Tongue (tissue), 2 donors: ENCODE results near the gene PDE4A. TPM values are rescaled to one million over a fixed set of nuclear protein-coding genes. Genes with fewer than 3 reads are reported as not detected.
"Not testable (repeated sequence)": the region's sequence is repeated elsewhere in the genome, so short reads cannot be mapped to it uniquely, and the experiment has no call there.

ENCODE experiments used
- DNase-seq: peaks from one replicate; pipeline ENCODE4 v3.0.0-alpha.2; 2015
- total RNA-seq: library from RNA; depleted of rRNA; stranded (reverse); fragments of >200 nt; gene quantifications from one replicate; pipeline ENCODE4 v1.2.3, GENCODE V29; 2014

The PDE4A gene
- total RNA-seq, 1 donor from 2014 or later = 4.7 TPM

DNA sequence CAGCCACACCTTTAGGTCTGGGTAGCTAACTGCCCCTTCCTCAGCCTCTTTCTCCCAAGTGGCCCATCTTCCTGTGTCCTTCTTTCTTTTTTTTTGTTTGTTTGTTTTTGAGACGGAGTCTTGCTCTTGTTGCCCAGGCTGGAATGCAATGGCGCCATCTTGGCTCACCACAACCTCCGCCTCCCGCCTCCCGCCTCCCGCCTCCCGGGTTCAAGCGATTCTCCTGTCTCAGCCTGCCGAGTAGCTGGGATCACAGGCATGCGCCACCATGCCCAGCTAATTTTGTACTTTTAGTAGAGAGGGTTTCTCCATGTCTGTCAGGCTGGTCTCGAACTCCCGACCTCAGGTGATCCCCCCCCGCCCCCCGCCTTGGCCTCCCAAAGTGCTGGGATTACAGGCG, 41.7 kb downstream of the PDE4A start:
- DNase-seq = not testable (repeated sequence)

DNA sequence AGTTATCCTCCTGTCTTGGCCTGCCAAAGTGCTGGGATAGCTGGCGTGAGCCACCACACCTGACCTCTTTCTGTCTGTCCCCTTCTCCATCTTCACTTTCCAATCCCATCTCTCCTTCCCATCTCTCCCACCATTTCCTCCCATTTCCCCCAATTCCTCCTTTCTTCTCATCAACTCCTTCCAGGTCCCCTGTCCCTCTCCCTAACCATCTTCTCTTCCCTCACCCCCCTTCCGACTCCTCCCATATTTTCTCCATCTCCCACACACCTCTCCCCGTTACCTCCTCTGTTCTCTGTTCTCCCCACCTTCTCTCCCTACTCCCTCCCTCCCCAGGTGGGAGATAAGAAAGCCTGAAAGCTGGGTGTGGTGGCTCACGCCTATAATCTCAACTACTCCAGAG, 42.2 kb downstream of the PDE4A start:
- no peak for DNase-seq

- no peak for DNase-seq
Measured at GRCh38 chr19:10464456-10464855, 44.1 kb downstream of the PDE4A start.

GRCh38 chr19:10467104-10467706, 46.9 kb downstream of the PDE4A start:
- DNase-seq = no peak

DNA sequence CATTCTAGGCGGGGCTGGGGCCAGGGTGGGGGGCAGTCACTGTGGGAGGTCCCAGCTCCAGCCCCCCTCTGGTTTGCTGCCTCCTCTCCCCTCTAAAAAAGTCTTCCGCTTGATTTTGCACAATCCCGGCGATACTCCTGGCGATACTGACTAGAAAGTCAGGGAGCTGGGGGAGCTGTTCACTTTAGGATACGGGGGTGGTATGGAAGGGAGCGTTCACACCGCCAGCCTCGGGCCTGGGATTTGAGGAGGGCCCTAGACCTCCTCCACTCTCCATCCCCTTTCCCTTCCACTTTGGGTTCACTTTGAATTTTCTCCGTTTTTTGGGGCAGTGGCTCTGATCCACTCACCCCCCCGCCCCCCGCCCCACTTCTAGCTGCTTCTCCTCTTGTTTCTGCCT, 47.8 kb downstream of the PDE4A start:
- no peak for DNase-seq

DNA sequence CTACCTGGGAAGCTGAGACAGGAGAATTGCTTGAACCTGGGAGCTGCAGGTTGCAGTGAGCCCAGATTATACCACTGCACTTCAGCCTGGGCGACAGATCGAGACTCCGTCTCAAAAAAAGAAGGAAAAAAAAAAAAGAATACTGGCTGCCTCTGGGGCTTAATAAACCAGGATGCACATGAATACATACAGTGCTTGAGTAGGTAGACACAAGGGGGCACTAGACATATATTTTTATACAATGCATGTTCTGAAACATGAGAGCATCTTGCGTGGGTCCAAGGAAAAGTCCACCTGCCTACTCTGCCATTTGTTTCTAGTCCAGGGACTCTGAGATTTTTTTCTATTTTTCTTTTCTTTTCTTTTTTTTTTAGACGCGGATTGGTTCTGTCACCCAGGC, 51.6 kb downstream of the PDE4A start:
- DNase-seq = peak; percentile 35

DNA sequence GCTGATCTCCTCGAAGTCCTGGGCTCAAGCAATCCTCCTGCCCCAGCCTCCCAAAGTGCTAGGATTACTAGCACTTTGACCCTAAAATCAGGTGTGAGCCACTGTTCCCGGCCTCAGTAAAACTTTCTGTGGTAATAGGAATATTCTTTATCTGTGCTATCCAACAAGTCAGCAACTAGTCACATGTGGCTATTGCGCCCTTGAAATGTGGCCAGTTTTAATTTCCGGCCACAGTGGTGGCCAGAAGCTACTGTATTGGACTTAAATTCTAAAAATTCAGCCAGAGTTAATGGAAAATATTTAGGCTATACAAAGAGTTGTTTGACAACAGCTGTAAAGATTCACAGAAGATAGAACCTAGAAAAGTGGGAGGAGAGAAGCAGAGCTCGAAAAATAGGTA, 52.9 kb downstream of the PDE4A start:
- DNase-seq = no peak

- DNase-seq = no peak
Measured at GRCh38 chr19:10474962-10475451, 54.7 kb downstream of the PDE4A start.

DNA sequence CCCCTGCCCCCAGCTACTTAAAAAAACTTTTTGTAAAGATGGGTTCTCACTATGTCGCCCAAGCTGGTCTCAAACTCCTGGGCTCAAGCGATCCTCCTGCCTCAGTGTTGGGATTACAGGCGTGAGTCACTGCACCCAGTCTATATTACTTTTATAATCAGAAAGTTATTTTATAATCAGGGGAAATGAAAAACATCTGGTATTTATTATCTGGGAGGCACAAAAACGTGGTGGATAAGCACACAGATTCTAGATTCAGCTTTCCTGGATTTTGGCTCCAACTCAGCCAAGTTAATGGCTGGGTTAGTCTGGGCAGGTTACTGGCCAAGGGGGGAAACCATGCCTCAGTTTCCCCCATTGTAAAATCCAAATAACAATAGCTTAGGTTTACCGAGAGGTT, 58.1 kb downstream of the PDE4A start:
- no peak for DNase-seq

DNA sequence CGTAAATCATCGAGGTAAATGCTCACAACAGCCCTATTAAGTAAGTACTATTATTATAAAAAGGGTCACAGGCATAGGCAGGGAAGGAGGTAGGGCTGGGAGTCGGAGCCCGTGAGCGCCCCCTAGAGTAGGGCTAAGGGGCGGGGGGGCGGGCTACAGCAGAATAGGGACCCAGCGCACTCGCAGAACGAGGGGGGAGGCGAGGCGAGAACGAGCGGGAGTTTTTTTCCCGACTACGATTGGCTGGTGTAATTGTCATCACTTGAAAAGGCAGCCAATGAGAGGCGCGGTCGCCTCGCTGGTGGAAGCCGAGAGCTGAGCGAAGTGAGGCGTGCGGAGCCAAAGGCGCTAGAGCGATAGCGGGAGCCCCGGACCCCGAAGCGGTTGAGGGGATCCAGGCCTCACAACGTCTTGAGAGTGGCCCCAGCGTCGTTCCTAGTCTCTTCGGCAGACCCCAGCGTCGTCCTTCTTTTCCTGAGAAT, 58.6 kb downstream of the PDE4A start:
- DNase-seq = peak; percentile 93

DNA sequence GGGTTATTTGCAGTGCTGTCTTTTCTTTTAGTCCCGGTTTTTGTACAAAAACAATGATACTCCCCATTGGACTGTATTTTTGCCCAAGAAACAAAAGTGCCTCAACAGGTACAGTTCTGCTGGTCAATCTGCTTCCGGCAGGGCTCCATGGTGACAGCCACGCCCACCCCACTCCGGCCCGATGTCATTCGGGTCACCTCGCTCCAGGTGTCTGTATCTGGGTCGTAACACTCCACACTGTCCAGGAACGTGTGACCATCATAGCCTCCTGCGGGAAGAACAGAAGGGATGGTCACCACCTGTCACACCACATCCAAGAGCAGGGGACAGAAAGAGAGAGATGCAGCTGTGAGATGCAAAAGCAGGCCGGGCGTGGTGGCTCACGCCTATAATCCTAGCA, 66.2 kb downstream of the PDE4A start:
- no peak for DNase-seq

- no peak for DNase-seq
Measured at GRCh38 chr19:10491472-10492047, 71.2 kb downstream of the PDE4A start.

GRCh38 chr19:10497371-10497770, 77.0 kb downstream of the PDE4A start:
- no peak for DNase-seq

GRCh38 chr19:10499550-10500246, 79.4 kb downstream of the PDE4A start:
- DNase-seq = no peak

DNA sequence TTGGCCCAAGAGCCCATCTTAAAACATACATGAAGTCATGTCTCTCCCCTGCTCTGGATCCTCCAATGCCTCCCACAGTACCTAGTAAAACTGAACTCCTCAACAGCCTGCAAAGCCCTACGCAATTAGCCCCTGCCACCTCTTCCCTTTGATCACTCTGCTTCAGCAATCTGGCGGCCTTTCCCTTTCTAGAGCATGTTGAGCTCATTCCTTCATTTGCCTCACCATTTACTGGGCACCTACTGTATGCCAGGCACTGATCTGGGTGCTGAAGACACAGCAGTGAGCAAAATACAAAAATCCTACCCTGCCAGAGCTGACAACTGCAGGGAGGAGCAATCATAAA, 79.9 kb downstream of the PDE4A start:
- no peak for DNase-seq

DNA sequence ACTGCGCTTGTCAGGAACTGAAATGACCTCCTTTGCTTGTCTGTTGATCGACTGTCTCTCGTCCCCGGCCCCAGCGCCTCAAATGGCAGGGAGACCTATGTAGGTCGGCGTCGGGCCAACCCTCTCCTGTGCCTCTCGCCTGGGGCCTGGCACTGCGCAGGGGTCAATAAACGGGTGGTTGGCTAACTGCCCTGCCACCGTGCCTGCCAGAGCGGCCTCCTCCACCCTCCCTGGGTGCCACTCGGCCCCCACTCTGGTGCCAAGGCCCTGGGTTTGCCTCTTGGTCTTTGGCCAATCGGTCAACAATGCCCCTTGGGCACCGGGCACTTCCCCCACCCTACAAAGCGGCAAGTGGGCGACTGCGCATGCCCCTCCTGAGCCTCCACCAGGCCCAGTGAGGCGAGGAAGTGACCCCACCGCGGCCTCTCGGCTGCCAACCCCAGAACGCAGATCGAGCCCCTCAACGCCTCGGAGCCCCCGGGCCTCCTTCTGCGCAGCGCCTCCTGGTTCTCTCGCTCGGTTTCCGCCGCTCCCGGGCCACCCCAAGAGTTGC, 81.7 kb downstream of the PDE4A start:
- peak; percentile 70 for DNase-seq

- DNase-seq = peak; percentile 97
Measured at GRCh38 chr19:10502524-10503001, 82.2 kb downstream of the PDE4A start.

DNA sequence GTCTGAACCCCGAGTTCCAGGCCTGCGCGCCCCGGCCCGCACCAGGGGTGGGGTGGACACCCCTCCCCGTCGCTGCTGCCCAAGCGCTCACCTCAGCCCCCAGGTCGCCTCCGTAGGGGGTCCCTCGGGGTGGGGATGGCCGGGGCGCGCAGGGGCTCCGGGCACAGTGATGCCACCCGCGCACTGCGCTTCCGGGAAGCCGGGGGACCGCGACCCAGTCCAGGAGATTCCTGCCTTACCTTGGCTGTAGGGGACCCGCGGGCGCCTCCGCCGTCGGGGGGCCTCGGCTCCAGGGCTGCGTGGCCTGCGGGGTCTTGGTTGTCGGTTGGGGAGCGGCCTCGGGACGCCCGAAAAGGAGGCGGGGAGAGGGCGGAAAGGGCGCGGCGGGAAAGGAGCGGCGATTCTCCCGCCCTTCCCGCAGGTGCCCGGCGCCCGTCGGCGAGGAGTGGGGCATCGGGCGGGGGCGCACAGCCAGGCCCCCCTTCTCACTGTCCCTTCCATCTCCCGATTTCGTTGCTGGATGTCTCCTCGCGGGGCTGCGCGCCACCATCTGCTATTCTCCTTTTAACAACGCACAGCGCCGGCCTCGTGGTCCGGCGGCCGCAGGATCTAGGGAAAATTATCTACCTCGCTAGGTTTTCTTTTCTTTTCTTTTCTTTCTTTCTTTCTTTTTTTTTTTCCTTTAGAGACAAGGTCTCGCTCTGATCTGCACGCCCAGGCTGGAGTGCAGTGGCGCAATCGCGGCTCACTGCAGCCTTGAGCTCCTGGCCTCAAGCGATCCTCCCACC, 82.9 kb downstream of the PDE4A start, which contains the start of gene KEAP1:
Gene KEAP1, minus strand, starts transcription at position 355 of the 788 bp plus-strand sequence. CDS start 3,323 bp downstream, outside the sequence.
- peak; percentile 67 for DNase-seq

DNA sequence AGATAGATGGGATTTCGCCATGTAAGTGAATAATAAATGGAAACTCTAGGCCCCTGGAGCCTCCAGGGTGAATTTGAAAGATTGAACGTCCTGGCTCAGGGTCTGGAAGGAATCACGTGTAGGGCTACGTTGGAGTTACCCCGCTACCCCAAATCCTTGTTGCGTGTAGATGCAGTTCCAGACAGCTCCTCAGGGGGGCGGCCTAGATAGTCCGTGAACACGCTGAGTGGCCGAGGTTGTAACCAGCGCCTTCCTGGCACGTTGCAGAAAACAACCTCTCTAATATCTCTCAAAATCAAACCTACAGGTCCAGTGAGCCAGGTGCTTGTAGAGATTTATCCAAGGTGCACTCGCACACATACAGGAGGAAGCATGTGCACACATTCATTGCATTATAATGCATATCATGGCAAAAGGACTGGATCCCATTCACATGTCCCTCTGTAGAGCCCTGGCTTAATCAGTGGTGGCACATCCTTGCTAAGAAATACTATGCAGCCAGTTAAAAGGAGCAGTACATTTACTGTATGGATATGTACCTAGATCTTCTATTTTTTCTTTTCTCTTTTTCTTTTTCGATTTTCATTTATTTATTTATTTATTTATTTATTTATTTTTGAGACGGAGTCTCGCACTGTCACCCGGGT, 85.4 kb downstream of the PDE4A start:
- peak; percentile 74 for DNase-seq

- DNase-seq = no peak
Measured at GRCh38 chr19:10508036-10508435, 87.7 kb downstream of the PDE4A start.

- no peak for DNase-seq
Measured at GRCh38 chr19:10508707-10509106, 88.4 kb downstream of the PDE4A start.
